ENCODE data around the gene IP6K1. TPM values are rescaled to one million over a fixed set of nuclear protein-coding genes. Genes with fewer than 3 reads are reported as not detected.

Gene IP6K1
- total RNA-seq, 2 experiments from 2014 or later, result 33.3 to 36.0 TPM

DNA sequence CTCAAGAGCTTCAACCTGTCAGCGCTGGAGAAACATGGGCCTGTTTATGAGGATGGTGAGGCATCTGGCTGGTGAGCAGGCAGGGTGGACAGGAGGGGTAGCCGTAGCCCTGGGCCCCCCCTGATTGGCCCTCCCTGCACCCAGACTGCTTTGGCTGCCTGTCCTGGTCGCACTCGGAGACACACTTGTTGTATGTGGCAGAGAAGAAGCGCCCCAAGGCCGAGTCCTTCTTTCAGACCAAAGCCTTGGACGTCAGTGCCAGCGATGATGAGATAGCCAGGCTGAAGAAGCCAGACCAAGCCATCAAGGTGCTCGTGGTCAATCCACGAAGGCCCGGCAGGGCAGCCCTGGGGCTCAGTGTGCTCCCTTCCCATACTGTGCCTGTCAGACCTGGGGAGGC is 110.4 kb downstream of the IP6K1 start:
- Mint-ChIP-seq H3K4me3 (peak overlapping the region; percentile 25), H3K27me3 (no peaks in the 10 kb centered on the region), H3K36me3 (ENCODE audit: low read depth) (peaks cover 67% of the 10 kb centered on the region), H3K27ac (peak overlapping the region; percentile 33), H3K9me3 (no peaks in the 10 kb centered on the region), H3K4me1 (ENCODE audit: low read depth) (peaks cover 57% of the 10 kb centered on the region)
- ChIA-PET POLR2A (no interaction called here), CTCF (no interaction called here)
- H3K4me3 ChIP-seq (ENCODE audit: low read length), result no peak overlapping the region
- TF ChIP-seq, protein P1, sequence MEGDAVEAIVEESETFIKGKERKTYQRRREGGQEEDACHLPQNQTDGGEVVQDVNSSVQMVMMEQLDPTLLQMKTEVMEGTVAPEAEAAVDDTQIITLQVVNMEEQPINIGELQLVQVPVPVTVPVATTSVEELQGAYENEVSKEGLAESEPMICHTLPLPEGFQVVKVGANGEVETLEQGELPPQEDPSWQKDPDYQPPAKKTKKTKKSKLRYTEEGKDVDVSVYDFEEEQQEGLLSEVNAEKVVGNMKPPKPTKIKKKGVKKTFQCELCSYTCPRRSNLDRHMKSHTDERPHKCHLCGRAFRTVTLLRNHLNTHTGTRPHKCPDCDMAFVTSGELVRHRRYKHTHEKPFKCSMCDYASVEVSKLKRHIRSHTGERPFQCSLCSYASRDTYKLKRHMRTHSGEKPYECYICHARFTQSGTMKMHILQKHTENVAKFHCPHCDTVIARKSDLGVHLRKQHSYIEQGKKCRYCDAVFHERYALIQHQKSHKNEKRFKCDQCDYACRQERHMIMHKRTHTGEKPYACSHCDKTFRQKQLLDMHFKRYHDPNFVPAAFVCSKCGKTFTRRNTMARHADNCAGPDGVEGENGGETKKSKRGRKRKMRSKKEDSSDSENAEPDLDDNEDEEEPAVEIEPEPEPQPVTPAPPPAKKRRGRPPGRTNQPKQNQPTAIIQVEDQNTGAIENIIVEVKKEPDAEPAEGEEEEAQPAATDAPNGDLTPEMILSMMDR (IDR thresholded peaks at IDR 0.05), result no peak
- ATAC-seq (ENCODE audit: poor library complexity) (no peak), DNase-seq (no peak)
- H3K9me3 ChIP-seq (ENCODE audit: control insufficient read depth in 1 of 2, insufficient read depth in 1 of 2, low read length in 2 of 2), result no peaks in the 10 kb centered on the region
- H3K4me1 ChIP-seq (ENCODE audit: insufficient read depth, low read length), result peaks cover 47% of the 10 kb centered on the region
- H3K36me3 ChIP-seq (ENCODE audit: insufficient read depth, low read length), result peaks cover 53% of the 10 kb centered on the region
- H3K27me3 ChIP-seq (ENCODE audit: control insufficient read depth in 1 of 2, insufficient read depth in 2 of 2, low read length in 2 of 2), result no peaks in the 10 kb centered on the region
- intact Hi-C loops (cut with DNase I, micrococcal nuclease), result loop anchor here in 1 of 2 experiments (5.0 to 10.0 kb wide), 3 partner anchors 339 to 651 kb away; partner anchors contain the start of genes IMPDH2, NDUFAF3 and USP19
- no peak overlapping the region for H3K27ac ChIP-seq (ENCODE audit: low read depth in 1 of 2, low read length in 2 of 2)

DNA sequence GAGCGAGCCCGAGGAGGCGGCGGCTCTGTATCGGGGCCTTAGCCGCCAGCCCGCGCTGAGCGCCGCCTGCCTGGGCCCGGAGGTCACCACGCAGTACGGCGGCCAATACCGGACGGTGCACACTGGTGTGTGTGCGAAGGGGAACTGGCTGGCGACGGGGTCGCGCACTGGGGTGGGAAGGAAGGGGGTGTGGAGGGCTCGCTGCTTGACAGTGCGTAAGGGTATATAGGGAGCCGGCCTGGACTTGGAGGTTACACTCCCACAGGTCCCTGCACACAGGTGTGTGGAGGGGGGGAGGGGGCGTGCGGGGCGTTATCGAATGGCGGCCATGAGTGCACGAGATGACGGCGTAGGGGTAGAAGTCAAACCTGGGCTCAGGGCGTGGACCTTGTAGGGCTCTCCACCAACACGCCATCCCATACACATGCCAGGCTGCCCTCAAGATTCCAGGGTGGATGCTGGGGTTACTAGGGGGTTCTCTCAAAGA is 111.8 kb downstream of the IP6K1 start:
- H3K9me3 ChIP-seq (ENCODE audit: control insufficient read depth in 1 of 2, insufficient read depth in 1 of 2, low read length in 2 of 2), result no peaks in the 10 kb centered on the region
- peak overlapping the region; percentile 97 for H3K4me3 Mint-ChIP-seq
- DNase-seq (peak in 5 of 14 experiments; percentile 8 to 40 (median 27)), ATAC-seq (ENCODE audit: poor library complexity) (peak; percentile 2)
- peaks cover 53% of the 10 kb centered on the region for H3K36me3 Mint-ChIP-seq (ENCODE audit: low read depth)
- no peaks in the 10 kb centered on the region for H3K9me3 Mint-ChIP-seq
- POLR2A ChIA-PET, result no interaction called here
- intact Hi-C loops (cut with DNase I, micrococcal nuclease), result loop anchor here in 1 of 2 experiments (1.0 to 10.0 kb wide), 4 partner anchors 50 to 650 kb away; partner anchors contain the start of genes DAG1, IMPDH2, NDUFAF3 and USP19
- no peaks in the 10 kb centered on the region for H3K27me3 ChIP-seq (ENCODE audit: control insufficient read depth in 1 of 2, insufficient read depth in 2 of 2, low read length in 2 of 2)
- peak overlapping the region; percentile 22 to 91 for H3K27ac ChIP-seq (ENCODE audit: low read depth in 1 of 2, low read length in 2 of 2)
- H3K27me3 Mint-ChIP-seq, result no peaks in the 10 kb centered on the region
- H3K4me1 ChIP-seq (ENCODE audit: insufficient read depth, low read length), result peaks cover 47% of the 10 kb centered on the region
- H3K4me3 ChIP-seq (ENCODE audit: low read length), result peak overlapping the region; percentile 81
- CTCF ChIA-PET, result no interaction called here
- peak overlapping the region; percentile 97 for H3K27ac Mint-ChIP-seq
- TF ChIP-seq, protein P1 (IDR thresholded peaks at IDR 0.05), result no peak
- H3K4me1 Mint-ChIP-seq (ENCODE audit: low read depth), result peaks cover 51% of the 10 kb centered on the region
- peaks cover 39% of the 10 kb centered on the region for H3K36me3 ChIP-seq (ENCODE audit: insufficient read depth, low read length)

Small RNA genes within 50 kb of the gene (microRNA-seq; reads per million reads assigned to microRNA genes)
- gene MIR5193 (ENCODE audit: borderline microRNAs expressed, borderline replicate concordance), result 2.6 reads per million, percentile 12 among the genes with 10 or more reads in this experiment

Other genes starting within 250 kb of the IP6K1 start
- gene BSN, start 232.1 kb downstream of the IP6K1 start, total RNA-seq, result under 1 TPM; 0.08 to 0.11 TPM
- 10 to 100 TPM; 44.3 to 45.5 TPM for gene APEH, start 112.2 kb downstream of the IP6K1 start, total RNA-seq
- gene MST1, start 97.1 kb downstream of the IP6K1 start, total RNA-seq, result 1 to 10 TPM; 7.8 TPM
- gene RNF123, start 97.0 kb downstream of the IP6K1 start, total RNA-seq, result 10 to 100 TPM; 28.8 to 29.7 TPM
- gene AMIGO3, start 66.9 kb downstream of the IP6K1 start, total RNA-seq, result 1 to 10 TPM in 1 of 2 experiments, under 1 TPM in 1; 0.82 to 1.3 TPM
- gene GMPPB, start 62.6 kb downstream of the IP6K1 start, total RNA-seq, result 10 to 100 TPM; 39.0 to 41.4 TPM
- gene CDHR4, start 13.3 kb upstream of the IP6K1 start, total RNA-seq, result under 1 TPM in 1 of 2 experiments, not detected in 1; 0.17 TPM
- under 1 TPM; 0.85 to 0.87 TPM for gene INKA1, start 16.7 kb upstream of the IP6K1 start, total RNA-seq
- gene UBA7, start 27.4 kb upstream of the IP6K1 start, total RNA-seq, result 100 to 1,000 TPM; 208 to 213 TPM
- 1 to 10 TPM; 2.4 TPM for gene TRAIP, start 70.0 kb upstream of the IP6K1 start, total RNA-seq
- under 1 TPM in 1 of 2 experiments, not detected in 1; 0.28 TPM for gene CAMKV, start 83.4 kb upstream of the IP6K1 start, total RNA-seq
- under 1 TPM; 0.55 to 0.89 TPM for gene MST1R, start 117.3 kb upstream of the IP6K1 start, total RNA-seq
- 1 to 10 TPM in 1 of 2 experiments, under 1 TPM in 1; 0.85 to 1.3 TPM for gene MON1A, start 143.3 kb upstream of the IP6K1 start, total RNA-seq
- 100 to 1,000 TPM in 1 of 2 experiments, 10 to 100 TPM in 1; 99.3 to 106 TPM for gene RBM6, start 153.6 kb upstream of the IP6K1 start, total RNA-seq

All from CD4-positive, alpha-beta T cell (primary cell).